Natural killer cell (primary cell): ENCODE results near the gene UBC. TPM values are rescaled to one million over a fixed set of nuclear protein-coding genes. Genes with fewer than 3 reads are reported as not detected.

Experiments used
- ATAC-seq, 3 donors: fragments of 150-1000 bp in 2 of 3; fragments of 200-7000 bp in 1 of 3; cut with Tn5 transposase; 1 replicate in 1 of 3; 2 replicates in 2 of 3; pipeline ENCODE4 v1.10.0; 2021; ENCODE audit warnings: mild to moderate bottlenecking in 2 of 3, moderate library complexity in 2 of 3
- DNase-seq, 2 donors: peaks; one replicate each; pipeline versions ENCODE4 v3.0.0 to v3.0.0-alpha.2; 2013 to 2021; ENCODE audit warnings: mixed read lengths in 1 of 2
- H3K27ac ChIP-seq: one replicate; pipeline ENCODE4 v1.5.1; 2013; ENCODE audit warnings: mild to moderate bottlenecking, low read length
- H3K27me3 ChIP-seq: one replicate; pipeline ENCODE4 v1.6.1; 2013; ENCODE audit warnings: low read length; ENCODE audit not compliant: control insufficient read depth, insufficient read depth
- H3K36me3 ChIP-seq: one replicate; pipeline ENCODE4 v1.6.1; 2013; ENCODE audit warnings: low read length; ENCODE audit not compliant: control insufficient read depth, insufficient read depth
- H3K4me1 ChIP-seq: one replicate; pipeline ENCODE4 v1.6.1; 2013; ENCODE audit warnings: low read length; ENCODE audit not compliant: control insufficient read depth, insufficient read depth
- H3K4me3 ChIP-seq: one replicate; pipeline ENCODE4 v1.5.1; 2013; ENCODE audit warnings: low read length
- H3K9me3 ChIP-seq: one replicate; pipeline ENCODE4 v1.6.1; 2013; ENCODE audit warnings: low read length; ENCODE audit not compliant: control insufficient read depth, insufficient read depth
- H3K27ac Mint-ChIP-seq, 2 donors: one replicate each; pipeline ENCODE4 v1.8.0; 2022; ENCODE audit warnings: mild to moderate bottlenecking in 2 of 2, mixed read lengths in 2 of 2, moderate library complexity in 1 of 2
- H3K27me3 Mint-ChIP-seq, 2 donors: one replicate each; pipeline ENCODE4 v1.8.0; 2022; ENCODE audit warnings: low read depth in 2 of 2, mixed read lengths in 2 of 2
- H3K36me3 Mint-ChIP-seq: one replicate; pipeline ENCODE4 v1.8.0; 2022; ENCODE audit warnings: mixed read lengths
- H3K4me1 Mint-ChIP-seq, 2 donors: one replicate each; pipeline ENCODE4 v1.8.0; 2022; ENCODE audit warnings: mixed read lengths in 2 of 2
- H3K4me3 Mint-ChIP-seq: one replicate; pipeline ENCODE4 v1.8.0; 2022; ENCODE audit warnings: mild to moderate bottlenecking, moderate library complexity, mixed read lengths
- H3K9me3 Mint-ChIP-seq, 2 donors: one replicate each; pipeline ENCODE4 v1.8.0; 2022; ENCODE audit warnings: mixed read lengths in 2 of 2
- CTCF ChIP-seq: fragments of 200-600 bp; IDR thresholded peaks from one replicate; pipeline ENCODE4 v1.8.0; 2022; ENCODE audit warnings: antibody characterized with exemption
- WGBS: methylation state at CpG from one replicate; pipeline ENCODE4 v1.1.7; 2013; ENCODE audit warnings: missing lambda C conversion rate; ENCODE audit not compliant: insufficient coverage; 5-methylcytosine and 5-hydroxymethylcytosine counted together
- intact Hi-C: fragments of 100-400 bp; cut with micrococcal nuclease; formaldehyde crosslinking; loops from one replicate; pipeline ENCODE4 v1.14.2; 2022
- total RNA-seq, 4 donors: library from RNA; stranded (reverse); fragments of 120-200 nt in 1 of 4; gene quantifications; one replicate each; pipeline versions ENCODE4 v1.2.3 to v1.2.4, GENCODE V29; 2013 to 2022

Gene UBC
- total RNA-seq, 3 donors from 2014 or later (not counting 1 experiment from before 2014, with no cell fraction given): 1,276 to 1,737 (median 1,334) TPM

- intact Hi-C loops: no loop called here
- no peaks in the 10 kb centered on the region for H3K9me3 ChIP-seq
- TF ChIP-seq CTCF: no peak
- peaks cover 17% of the 10 kb centered on the region for H3K4me1 ChIP-seq
- no peak for DNase-seq
- no peak for ATAC-seq
- peaks cover 3% of the 10 kb centered on the region for H3K27me3 ChIP-seq
- Mint-ChIP-seq H3K4me1 (peaks cover 0 to 18% of the 10 kb centered on the region in 2 donors), H3K27me3 (peaks cover 0 to 6% of the 10 kb centered on the region in 2 donors), H3K36me3 (no peaks in the 10 kb centered on the region), H3K9me3 (no peaks in the 10 kb centered on the region), H3K27ac (no peak overlapping the region), H3K4me3 (peak overlapping the region; percentile 81)
- no peak overlapping the region for H3K27ac ChIP-seq
- H3K36me3 ChIP-seq: no peaks in the 10 kb centered on the region
- no peak overlapping the region for H3K4me3 ChIP-seq
- WGBS: 76% methylated on average over 8 of the region's 8 CpGs
These were observed 52.4 kb downstream of the UBC start for GRCh38 chr12:124861898-124862676.

Other genes starting within 250 kb of the UBC start
- gene SCARB1, start 50.8 kb downstream of the UBC start, total RNA-seq: 1 to 10 TPM; 1.1 to 2.7 (median 1.3) TPM
- gene DHX37, start 74.5 kb upstream of the UBC start, total RNA-seq: 10 to 100 TPM; 27.9 to 31.6 (median 30.1) TPM
- 1 to 10 TPM; 4.2 to 6.8 (median 5.4) TPM for gene BRI3BP, start 79.0 kb upstream of the UBC start, total RNA-seq
- gene AACS, start 150.8 kb upstream of the UBC start, total RNA-seq: 10 to 100 TPM; 14.6 to 20.4 (median 18.1) TPM